MCF 10A (cell line): Measurements from ENCODE around the gene ST6GALNAC5. TPM values are rescaled to one million over a fixed set of nuclear protein-coding genes. Genes with fewer than 3 reads are reported as not detected.

Source experiments
- BruUV-seq: library from RNA; stranded (reverse); fragments of 400-500 nt; replicated peaks from 2 replicates; lab custom pipeline; 2021; lab: Mats Ljungman, UMichigan
- CTCF ChIA-PET: fragments of 300-600 bp; sonication (Branson Sonifier 250); formaldehyde crosslinking; extraction: SDS; loops from one replicate; lab custom pipeline; 2021; ENCODE audit warnings: antibody characterized with exemption, inconsistent platforms; lab: Yijun Ruan, JAX
- POLR2A ChIA-PET: fragments of 300-600, 350-650 bp; sonication (Branson Sonifier 250); formaldehyde crosslinking; extraction: SDS; loops from one replicate; lab custom pipeline; 2020; ENCODE audit warnings: antibody characterized with exemption, inconsistent platforms; lab: Yijun Ruan, JAX
- DNase-seq: peaks from one replicate; pipeline ENCODE4 v3.0.0-alpha.2; 2018; ENCODE audit not compliant: unreplicated experiment
- H3K27ac Mint-ChIP-seq: one replicate; pipeline ENCODE4 v1.8.0; 2022; ENCODE audit warnings: mild to moderate bottlenecking, low read depth, mixed read lengths; ENCODE audit not compliant: unreplicated experiment
- H3K27me3 Mint-ChIP-seq: one replicate; pipeline ENCODE4 v1.8.0; 2022; ENCODE audit warnings: mixed read lengths; ENCODE audit not compliant: insufficient read depth, unreplicated experiment
- H3K36me3 Mint-ChIP-seq: one replicate; pipeline ENCODE4 v1.8.0; 2022; ENCODE audit warnings: mild to moderate bottlenecking, moderate library complexity, mixed read lengths; ENCODE audit not compliant: insufficient read depth, unreplicated experiment
- H3K4me1 Mint-ChIP-seq: one replicate; pipeline ENCODE4 v1.8.0; 2022; ENCODE audit warnings: mixed read lengths; ENCODE audit not compliant: insufficient read depth, unreplicated experiment
- H3K4me3 Mint-ChIP-seq: one replicate; pipeline ENCODE4 v1.8.0; 2022; ENCODE audit warnings: mild to moderate bottlenecking, moderate library complexity, mixed read lengths; ENCODE audit not compliant: unreplicated experiment
- H3K9me3 Mint-ChIP-seq: one replicate; pipeline ENCODE4 v1.8.0; 2022; ENCODE audit warnings: mixed read lengths; ENCODE audit not compliant: unreplicated experiment
- intact Hi-C: fragments of 100-400 bp; cut with micrococcal nuclease; formaldehyde crosslinking; loops from 2 replicates; pipeline ENCODE4 v1.14.1; 2022
- total RNA-seq: library from RNA; stranded (reverse); gene quantifications from 2 replicates; pipeline ENCODE4 v1.2.3, GENCODE V29; 2022
- TF ChIP-seq, protein P1 (sequence below): fragments of 200-600 bp; IDR thresholded peaks from one replicate; pipeline ENCODE4 v1.8.0; 2022; ENCODE audit warnings: antibody characterized with exemption, mild to moderate bottlenecking; ENCODE audit not compliant: unreplicated experiment

The ST6GALNAC5 gene
- total RNA-seq, 1 experiment from 2014 or later: 3.3 TPM

DNA sequence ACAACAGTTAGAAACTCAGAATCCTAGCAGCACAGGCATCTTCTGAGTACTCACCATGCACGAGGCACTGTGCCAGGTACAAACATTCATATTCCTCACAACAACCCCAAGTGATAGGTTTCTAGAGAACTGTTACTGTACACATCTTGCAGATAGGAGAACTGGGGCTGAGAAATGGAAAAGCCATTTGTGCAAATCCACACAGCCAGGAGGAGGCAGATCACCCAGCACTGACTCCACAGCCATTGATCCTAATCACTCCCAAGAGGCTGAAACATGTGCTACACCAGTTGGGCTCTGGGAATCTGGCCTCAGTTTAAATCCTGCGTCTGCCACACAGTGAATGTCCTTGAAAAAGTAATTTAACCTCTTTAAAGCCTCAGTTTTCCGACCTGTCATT, 151.0 kb downstream of the ST6GALNAC5 start:
- ChIA-PET POLR2A (interaction anchor here (0.9 kb wide), 1 partner anchor 13 kb away, joined by 3 read pairs; no protein-coding TSS in a partner anchor), CTCF (interaction anchor here (3.7 kb wide), 1 partner anchor 13 kb away, joined by 15 read pairs; no protein-coding TSS in a partner anchor)
- H3K4me1 Mint-ChIP-seq: no peaks in the 10 kb centered on the region
- H3K9me3 Mint-ChIP-seq: no peaks in the 10 kb centered on the region
- no peak overlapping the region for H3K4me3 Mint-ChIP-seq
- intact Hi-C loops: no loop called here
- no TSS peak for BruUV-seq
- TF ChIP-seq, protein P1, sequence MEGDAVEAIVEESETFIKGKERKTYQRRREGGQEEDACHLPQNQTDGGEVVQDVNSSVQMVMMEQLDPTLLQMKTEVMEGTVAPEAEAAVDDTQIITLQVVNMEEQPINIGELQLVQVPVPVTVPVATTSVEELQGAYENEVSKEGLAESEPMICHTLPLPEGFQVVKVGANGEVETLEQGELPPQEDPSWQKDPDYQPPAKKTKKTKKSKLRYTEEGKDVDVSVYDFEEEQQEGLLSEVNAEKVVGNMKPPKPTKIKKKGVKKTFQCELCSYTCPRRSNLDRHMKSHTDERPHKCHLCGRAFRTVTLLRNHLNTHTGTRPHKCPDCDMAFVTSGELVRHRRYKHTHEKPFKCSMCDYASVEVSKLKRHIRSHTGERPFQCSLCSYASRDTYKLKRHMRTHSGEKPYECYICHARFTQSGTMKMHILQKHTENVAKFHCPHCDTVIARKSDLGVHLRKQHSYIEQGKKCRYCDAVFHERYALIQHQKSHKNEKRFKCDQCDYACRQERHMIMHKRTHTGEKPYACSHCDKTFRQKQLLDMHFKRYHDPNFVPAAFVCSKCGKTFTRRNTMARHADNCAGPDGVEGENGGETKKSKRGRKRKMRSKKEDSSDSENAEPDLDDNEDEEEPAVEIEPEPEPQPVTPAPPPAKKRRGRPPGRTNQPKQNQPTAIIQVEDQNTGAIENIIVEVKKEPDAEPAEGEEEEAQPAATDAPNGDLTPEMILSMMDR: no peak
- no peak overlapping the region for H3K27ac Mint-ChIP-seq
- H3K27me3 Mint-ChIP-seq: no peaks in the 10 kb centered on the region
- H3K36me3 Mint-ChIP-seq: no peaks in the 10 kb centered on the region
- DNase-seq: no peak

GRCh38 chr1:77018761-77019160, 151.5 kb downstream of the ST6GALNAC5 start:
- no TSS peak for BruUV-seq
- POLR2A ChIA-PET: interaction anchor here (0.6 to 1.2 kb wide), 3 partner anchors 11 to 132 kb away, joined by 3 read pairs; no protein-coding TSS in a partner anchor
- TF ChIP-seq, protein P1: no peak
- no peak overlapping the region for H3K4me3 Mint-ChIP-seq
- intact Hi-C loops: no loop called here
- H3K36me3 Mint-ChIP-seq: no peaks in the 10 kb centered on the region
- no peak overlapping the region for H3K27ac Mint-ChIP-seq
- H3K27me3 Mint-ChIP-seq: no peaks in the 10 kb centered on the region
- no peaks in the 10 kb centered on the region for H3K9me3 Mint-ChIP-seq
- DNase-seq: no peak
- H3K4me1 Mint-ChIP-seq: no peaks in the 10 kb centered on the region
- CTCF ChIA-PET: interaction anchor here (3.7 kb wide), 1 partner anchor 13 kb away, joined by 15 read pairs; no protein-coding TSS in a partner anchor

DNA sequence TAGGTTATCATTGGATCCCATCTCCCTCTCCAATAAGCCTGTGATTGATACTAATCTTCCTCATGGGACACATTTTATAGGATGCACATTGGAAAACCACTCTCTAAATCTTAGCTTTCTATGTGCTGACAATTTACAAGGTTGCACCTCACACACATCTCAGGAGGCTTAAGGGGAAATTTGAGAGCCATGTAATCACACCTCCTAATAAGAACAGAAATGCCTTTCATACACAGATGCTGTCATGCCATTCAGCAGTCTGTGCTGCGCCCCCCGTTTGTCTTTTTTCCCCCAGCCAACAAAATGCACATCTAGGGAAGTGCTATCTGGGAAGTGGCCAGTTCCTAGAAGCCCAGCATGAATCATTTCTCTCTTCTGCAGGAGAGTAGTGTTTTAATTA, 154.5 kb downstream of the ST6GALNAC5 start:
- no TSS peak for BruUV-seq
- no peaks in the 10 kb centered on the region for H3K4me1 Mint-ChIP-seq
- H3K27me3 Mint-ChIP-seq: no peaks in the 10 kb centered on the region
- intact Hi-C loops: no loop called here
- DNase-seq: no peak
- ChIA-PET POLR2A (no interaction called here), CTCF (interaction anchor here (3.7 kb wide), 1 partner anchor 10 kb away, joined by 15 read pairs; no protein-coding TSS in a partner anchor)
- H3K27ac Mint-ChIP-seq: no peak overlapping the region
- no peaks in the 10 kb centered on the region for H3K9me3 Mint-ChIP-seq
- no peak overlapping the region for H3K4me3 Mint-ChIP-seq
- no peaks in the 10 kb centered on the region for H3K36me3 Mint-ChIP-seq
- TF ChIP-seq, protein P1: no peak

DNA sequence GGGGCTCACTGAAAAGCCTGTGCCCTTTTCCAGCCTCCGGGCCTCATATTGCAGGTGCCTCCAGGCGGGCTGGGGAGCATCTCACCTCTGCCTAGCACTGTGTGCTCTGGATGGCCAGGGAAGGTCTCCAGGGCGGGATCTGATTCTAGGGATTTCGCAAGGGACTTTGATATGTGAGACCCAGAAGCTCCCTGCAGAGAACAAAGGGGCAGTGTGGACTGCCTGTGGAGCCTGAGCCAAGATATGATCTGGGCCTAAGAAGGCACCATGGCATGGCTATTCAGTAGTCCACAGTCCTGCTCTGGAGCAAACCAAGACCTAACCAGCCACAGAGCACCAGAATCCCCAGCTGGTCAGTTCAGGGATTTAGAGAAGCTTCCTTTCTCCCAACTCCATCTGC, 157.2 kb downstream of the ST6GALNAC5 start:
- ChIA-PET CTCF (no interaction called here), POLR2A (no interaction called here)
- H3K36me3 Mint-ChIP-seq: peaks cover 7% of the 10 kb centered on the region
- no peak overlapping the region for H3K27ac Mint-ChIP-seq
- H3K27me3 Mint-ChIP-seq: no peaks in the 10 kb centered on the region
- no peaks in the 10 kb centered on the region for H3K9me3 Mint-ChIP-seq
- peak; percentile 17 for DNase-seq
- TF ChIP-seq, protein P1: no peak
- H3K4me3 Mint-ChIP-seq: no peak overlapping the region
- no TSS peak for BruUV-seq
- no peaks in the 10 kb centered on the region for H3K4me1 Mint-ChIP-seq
- intact Hi-C loops: no loop called here
